Raji (cell line): ENCODE measurements around the gene RSBN1L.

Experiments
- POLR2A ChIP-seq: IDR thresholded peaks from 2 replicates; pipeline ENCODE4 v1.6.1; 2011; ENCODE audit warnings: low read depth, low read length, control low read depth; ENCODE audit not compliant: insufficient read depth

Gene RSBN1L

DNA sequence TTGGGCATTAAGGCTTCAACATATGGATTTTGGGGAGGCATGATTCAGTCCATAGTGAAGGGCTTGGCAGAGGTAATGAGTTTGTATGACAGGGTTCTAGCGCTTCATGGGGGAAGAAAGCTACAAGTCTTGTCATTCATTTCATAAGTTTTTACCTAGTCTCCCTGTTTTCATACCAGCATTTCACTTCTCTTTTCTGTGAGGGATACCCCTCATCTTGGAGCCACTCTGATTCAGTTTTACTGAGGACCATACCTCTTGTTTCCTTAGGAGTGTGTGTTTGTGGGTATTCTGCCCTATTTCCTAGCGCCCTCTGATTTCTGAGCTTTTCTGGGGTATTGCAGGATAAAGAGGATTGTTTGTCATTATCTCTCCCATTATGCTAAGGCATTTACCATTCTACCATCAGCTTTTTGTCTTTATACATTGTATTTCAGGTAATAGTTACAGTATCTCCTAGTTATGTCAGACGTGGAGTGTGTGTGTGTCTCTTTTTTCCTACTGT is 6.8 kb downstream of the RSBN1L start:
- TF ChIP-seq POLR2A = no peak

DNA sequence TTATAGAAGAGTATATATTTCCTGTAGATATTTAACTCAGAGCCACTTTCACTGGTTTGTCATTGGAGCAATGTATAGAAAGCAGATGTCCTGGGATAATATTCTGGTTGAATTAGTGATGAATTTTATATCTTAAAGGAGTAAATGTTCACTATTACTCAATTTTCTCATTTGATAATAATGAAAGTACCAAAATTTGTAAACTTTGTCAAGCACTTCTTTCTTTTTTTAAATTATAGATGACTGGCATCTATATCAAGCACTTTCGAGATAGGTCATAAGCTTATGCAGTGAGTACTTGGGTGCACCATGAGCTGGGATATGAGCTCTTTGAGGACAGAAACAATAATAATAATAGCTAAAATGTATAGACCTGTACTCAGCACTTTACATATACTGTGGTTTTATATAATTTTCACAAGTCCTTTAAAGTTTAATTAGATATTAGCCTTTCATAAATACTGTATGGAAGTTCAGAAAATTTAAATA is 11.3 kb downstream of the RSBN1L start:
- TF ChIP-seq POLR2A = no peak

DNA sequence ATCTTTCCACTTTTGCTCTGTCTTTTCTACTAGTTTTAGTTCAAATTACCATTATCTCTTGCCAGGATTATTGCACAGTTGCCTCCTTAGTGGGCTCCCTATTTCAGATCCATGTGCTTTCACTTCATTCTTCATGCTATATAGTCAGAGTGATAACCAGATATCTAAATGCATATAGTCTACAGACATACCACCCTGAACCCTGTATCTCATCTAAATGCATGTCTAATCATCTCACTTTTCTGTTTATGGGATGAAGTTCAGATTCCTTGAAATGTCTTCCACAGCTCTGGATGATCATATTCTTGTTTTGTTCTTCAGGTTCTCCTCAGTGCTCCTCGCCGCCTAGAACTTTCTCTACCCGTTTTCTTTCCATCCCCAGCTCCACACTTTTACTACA is 13.8 kb downstream of the RSBN1L start:
- TF ChIP-seq POLR2A = no peak

DNA sequence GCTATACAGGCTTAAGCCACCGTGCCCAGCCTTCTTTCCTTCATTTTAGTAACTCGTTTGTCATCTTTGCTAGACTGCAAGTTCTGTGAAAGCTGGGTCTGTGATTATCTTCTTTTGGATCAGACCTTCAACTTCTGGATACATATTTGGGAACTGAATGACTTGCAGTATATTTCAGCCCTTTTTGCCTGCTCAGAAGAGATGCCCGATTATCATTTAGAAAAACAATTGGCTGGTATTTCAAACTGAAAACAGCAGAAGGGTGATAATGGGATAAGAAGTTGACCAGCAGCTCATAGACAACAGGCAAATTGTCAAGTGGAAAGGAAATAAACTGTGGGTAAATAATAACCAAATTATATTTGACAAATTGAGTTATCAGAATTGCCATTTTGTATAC is 14.6 kb downstream of the RSBN1L start:
- no peak for TF ChIP-seq POLR2A

DNA sequence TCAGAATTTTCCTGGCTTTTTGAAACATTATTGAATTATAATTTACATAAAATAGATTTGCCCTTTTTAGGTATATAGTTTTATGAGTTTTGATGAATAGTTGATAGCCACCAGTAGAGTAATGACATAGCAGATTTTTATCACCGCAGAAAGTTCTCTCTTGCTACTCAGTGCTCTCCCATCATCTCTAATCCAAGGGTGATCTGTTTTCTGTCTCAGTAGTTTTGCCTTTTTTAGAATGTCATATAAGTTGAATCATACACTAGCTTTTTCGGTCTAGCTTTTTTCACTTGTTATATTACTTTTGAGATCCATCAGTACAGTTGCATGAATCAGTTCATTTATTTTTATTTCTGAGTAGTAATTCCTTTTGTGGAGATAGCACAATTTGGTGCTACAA is 17.9 kb downstream of the RSBN1L start:
- TF ChIP-seq POLR2A = no peak

DNA sequence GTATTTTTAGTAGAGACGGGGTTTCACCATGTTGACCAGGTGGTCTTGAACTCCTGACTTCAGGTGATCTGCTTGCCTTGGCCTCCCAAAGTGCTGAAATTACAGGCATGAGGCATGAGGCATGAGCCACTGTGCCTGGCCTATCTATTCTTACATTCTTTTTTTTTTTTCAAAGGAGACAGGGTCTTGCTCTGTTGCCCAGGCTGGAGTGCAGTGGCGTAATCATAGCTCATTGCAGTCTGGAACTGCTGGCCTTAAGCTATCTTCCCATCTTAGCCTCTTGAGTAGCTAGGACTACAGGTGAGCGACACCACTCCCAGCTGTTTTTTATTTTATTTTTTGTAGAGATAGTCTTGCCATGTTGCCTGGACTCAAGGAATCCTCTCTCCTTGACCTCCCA is 20.5 kb downstream of the RSBN1L start:
- no peak for TF ChIP-seq POLR2A

DNA sequence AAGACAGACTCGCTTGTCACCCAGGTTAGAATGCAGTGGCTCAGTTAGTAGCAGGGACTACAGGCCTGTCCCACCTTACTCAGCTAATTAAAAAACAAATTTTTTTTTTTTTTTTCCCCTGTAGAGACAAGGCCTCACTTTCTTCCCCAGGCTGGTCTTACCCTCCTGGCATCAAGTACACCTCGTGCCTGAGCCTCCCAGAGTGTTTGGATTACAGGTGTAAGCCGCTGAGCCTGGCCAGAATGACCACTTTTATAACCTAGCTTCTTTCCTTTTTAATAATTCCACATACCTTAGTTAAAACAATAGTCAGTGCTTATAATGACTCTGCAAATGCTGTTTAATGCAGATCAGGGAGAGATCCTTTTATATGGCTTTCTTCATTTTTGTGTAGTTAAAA is 31.3 kb downstream of the RSBN1L start:
- TF ChIP-seq POLR2A = no peak

DNA sequence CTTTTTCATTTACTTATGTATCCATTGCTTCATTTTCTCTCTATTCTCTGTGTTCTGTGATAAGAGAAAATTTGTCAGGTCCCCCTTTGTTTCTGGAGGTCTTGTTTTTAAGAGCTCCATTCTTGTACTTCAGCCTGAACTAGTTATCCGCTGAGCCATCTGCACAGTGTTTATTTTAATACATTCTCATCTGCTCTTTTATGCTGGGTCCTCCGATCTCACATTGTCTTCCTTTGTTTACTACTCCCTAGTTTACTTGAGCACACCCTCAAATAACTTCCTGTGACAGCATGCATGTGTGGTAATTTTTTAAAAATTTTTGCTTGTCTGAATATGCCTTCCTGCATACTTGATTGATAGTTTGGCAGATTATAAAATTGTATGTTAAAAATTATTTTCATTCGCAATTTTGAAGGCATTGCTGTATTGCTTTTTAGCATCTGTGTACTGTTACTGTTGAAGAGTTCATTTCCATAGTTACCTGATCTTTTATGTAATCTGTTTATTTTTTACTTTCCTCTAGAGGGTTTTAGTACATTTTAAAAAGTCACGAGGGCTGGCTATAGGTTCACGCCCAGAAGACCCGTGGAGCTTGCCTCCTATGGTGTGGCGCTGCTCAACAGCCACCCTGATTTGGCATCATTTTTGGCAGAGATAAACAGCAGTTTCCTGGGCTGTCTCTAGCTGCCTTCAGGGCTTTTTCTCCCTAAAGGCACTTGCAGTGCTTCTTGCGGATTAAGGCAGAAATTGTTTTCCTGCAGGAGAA is 31.9 kb downstream of the RSBN1L start:
- TF ChIP-seq POLR2A = no peak

DNA sequence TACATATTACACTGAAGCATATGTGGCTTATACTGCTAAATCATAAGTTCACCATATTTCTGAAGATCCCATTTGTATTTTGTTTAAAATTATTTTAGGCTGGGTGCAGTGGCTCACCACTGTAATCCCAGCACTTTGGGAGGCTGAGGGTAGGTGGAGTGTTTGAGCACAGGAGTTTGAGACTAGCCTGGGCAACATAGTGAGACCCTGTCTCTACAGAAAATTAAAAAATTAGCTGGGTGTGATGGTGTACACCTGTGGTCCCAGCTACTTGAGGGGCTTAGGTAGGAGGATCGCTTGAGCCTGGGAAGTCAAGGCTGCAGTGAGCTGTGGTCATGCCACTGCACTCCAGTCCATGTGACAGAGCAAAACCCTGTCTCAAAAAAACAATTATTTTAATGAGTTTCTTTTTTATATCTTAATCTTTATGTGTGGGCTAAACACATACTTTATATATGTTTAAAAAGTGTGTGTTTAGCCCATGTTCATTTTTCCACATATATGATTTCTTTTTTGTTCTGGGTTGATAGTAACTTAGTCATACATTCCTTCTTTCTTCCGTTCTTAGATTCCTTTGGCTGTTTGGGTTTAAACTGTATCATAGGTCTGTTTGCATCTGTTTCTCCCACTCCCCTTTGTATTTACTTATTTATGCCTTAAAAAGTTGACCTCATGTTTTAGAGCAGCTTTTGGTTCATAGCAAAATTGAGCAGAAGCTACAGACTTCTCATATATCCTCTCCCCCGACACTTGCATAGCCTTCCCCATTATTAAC is 33.5 kb downstream of the RSBN1L start:
- no peak for TF ChIP-seq POLR2A

DNA sequence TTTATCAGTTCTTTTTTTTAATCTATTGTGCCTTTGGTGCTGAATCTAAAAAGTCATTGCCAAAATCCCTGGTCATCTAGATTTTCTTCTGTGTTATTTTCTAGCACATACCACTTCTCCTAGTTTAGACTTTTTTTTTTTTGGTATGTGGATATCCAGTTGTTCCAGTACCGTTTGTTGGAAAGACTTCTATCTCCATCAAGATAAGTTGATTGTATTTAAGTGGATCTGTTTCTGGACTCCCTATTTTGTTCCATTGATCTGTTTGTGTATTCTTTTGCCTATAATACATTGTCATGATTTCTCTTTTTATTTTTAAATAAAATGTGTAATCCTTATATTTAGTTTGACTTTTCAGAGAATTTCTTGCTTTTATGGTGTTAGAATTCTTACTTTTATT is 35.5 kb downstream of the RSBN1L start:
- no peak for TF ChIP-seq POLR2A

DNA sequence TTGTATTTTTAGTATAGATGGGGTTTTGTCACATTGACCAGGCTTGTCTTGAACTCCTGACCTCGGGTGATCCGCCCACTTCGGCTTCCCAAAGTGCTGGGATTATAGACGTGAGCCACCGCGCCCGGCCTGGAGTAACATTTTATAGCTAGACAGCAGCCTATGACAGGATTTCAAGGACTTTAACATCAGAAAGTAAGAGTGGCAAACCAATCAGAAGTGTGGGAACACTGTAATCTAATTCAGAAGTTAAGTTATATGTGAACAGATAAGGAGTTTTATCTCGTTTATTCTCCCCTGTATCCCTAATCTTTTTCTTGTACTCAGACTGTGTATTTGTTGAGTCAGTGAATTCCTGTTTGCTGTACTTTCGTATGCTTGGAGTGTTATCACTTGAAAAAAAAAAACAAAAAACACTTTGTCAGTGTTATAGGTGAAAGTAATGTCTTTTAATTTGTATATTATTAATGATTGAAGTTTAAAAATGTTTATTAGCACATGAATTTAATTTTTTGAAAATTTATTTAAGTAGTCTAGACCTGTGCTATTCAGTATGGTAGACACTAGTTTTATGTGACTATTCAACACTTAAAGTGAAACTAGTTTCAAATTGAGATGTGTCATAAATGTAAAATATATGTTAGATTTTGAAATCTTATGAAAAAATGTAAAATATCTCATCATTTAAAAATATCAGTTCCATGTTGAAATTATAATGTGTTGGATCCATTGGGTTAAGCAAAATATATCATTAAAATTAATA is 38.6 kb downstream of the RSBN1L start:
- TF ChIP-seq POLR2A = no peak

DNA sequence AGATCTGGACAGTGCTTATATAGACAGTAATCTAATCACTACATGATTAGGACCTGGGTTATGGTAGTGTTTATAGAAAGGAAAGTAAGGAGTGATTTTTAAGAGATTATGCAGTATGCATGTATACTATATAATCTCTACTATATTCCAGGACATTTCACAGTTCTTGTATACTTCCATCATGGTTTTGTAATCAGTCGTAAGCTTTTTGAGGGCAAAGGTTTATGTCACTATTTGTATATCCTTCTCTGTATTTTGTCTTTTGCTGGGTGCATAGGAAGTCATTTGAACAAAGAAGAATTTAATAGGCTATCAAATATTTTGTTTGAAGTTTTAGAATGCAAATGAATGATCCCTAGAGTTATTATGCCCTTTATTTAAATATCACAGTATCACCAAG is 39.2 kb downstream of the RSBN1L start:
- no peak for TF ChIP-seq POLR2A

DNA sequence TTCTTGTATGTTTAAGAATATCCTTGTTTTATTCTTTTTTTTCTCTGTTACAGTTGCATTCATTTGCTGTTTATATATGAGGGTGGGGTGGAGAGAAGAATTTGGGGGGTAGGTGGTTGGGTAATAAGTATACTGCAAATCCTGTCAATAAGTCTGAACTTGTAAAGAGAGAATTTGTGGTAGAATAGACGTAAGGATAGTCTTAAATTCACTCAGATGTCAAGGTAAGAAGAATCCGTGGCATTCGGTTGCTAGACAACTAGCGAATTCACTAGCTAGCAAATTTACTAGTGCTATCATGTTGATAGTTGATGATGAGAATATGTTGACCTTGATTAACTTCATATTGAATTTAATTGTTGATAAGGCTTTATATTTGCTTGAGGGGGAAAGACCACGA is 40.7 kb downstream of the RSBN1L start:
- TF ChIP-seq POLR2A = no peak

DNA sequence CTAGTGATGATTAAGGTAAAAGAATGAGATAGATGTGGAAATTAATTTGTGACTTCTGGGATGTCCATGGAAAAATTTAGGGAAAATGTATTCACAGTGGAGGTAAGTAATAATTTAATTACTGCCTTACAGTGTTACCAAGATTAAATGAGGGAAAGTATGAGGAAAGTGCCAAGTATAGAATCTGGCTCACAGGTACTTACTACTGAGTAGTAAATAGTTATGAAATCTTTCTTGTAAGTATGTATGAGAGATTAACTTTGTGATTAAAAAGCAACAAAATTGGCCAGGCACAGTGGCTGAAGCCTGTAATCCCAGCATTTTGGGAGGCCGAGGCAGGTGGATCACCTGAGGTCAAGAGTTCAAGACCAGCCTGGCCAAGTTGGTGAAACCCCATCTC is 42.1 kb downstream of the RSBN1L start:
- no peak for TF ChIP-seq POLR2A

DNA sequence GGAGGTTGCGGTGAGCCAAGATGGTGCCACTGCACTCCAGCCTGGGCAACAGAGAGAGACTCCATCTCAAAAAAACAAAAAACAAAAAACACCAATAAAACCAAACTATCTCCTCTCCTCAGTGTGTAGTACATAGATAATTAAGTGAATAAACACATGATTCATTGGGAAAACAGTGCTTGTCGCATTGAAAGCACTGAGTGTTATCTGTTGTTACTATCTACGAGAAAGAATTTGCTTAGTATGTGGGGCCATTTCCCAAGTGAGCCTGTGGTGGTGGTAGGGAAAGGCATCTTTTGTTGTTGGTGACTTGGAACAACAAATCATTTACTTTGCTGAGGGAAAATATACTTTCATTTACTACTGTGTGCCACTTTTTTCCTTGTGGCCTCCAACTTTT is 42.6 kb downstream of the RSBN1L start:
- TF ChIP-seq POLR2A = no peak

DNA sequence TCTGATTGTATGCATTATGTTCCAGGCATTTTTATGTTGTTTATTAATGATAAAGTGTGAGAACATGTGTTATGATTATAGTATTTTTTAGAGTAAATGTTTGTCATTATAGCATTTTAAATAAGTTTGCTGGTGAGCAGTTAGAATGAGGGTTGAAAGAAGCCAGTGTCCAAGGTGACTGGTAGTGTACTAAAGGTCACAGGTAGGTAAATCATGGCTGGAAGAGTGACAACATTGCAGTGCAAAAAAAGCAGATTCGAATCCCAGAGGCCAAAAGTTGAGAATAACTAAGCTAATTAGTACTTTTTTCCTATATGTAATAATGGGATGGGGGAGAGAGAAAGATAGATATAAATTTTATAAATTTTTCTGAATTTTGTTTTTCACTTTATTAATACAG is 44.0 kb downstream of the RSBN1L start:
- TF ChIP-seq POLR2A = no peak

DNA sequence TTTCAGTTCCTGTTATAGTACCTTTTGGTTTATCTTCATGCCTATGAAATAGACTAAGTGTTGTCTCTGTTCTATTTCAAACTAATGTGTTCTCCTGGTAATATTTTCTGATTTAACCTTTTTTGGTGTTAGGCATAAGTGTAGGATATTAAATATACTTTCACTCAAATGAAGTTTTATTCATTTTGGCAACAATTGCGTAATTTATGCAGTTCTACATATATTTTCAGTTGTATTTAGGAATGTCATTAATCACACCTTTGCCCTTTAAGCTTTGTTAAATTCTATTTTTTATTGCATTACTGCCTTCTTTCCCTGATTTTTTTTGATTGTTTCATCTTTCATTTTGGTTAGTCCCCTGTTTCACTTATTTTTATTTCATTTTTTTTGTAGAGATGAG is 47.3 kb downstream of the RSBN1L start:
- TF ChIP-seq POLR2A = no peak
